H1 (cell line): Measurements from ENCODE around the gene PI4KB. TPM values are rescaled to one million over a fixed set of nuclear protein-coding genes. Genes with fewer than 3 reads are reported as not detected.

Experiments
- ATF3 ChIP-seq: IDR thresholded peaks from 2 replicates; pipeline ENCODE4 v1.6.1; 2011; ENCODE audit warnings: low read depth, mild to moderate bottlenecking, low read length; ENCODE audit not compliant: insufficient read depth
- CHD7 ChIP-seq: fragments of 300-600 bp; sonication (generic); IDR thresholded peaks from 2 replicates; pipeline ENCODE4 v1.7.1; 2012; ENCODE audit warnings: low read length, moderate library complexity, mild to moderate bottlenecking, inconsistent platforms; ENCODE audit not compliant: insufficient replicate concordance
- EZH2 ChIP-seq: fragments of 200-600 bp; sonication (generic); IDR thresholded peaks from 2 replicates; pipeline ENCODE4 v1.7.1; 2012; ENCODE audit warnings: low read depth, mild to moderate bottlenecking, moderate library complexity, low read length, inconsistent platforms; ENCODE audit not compliant: severe bottlenecking
- HDAC2 ChIP-seq, 2 experiments: fragments of 300-600 bp in 1 of 2; sonication (generic) in 1 of 2; IDR thresholded peaks; 2 replicates each; pipeline ENCODE4 v1.6.1; 2011 to 2012; ENCODE audit warnings: low read depth in 2 of 2, low read length in 2 of 2, mild to moderate bottlenecking in 2 of 2, moderate library complexity in 2 of 2, borderline replicate concordance in 1 of 2, inconsistent platforms in 1 of 2
- HDAC6 ChIP-seq: IDR thresholded peaks from one replicate; pipeline ENCODE4 v1.7.1; 2012; ENCODE audit warnings: low read depth, mild to moderate bottlenecking, inconsistent platforms, low read length, moderate library complexity
- KDM5A ChIP-seq: fragments of 200-600 bp; IDR thresholded peaks from 2 replicates; pipeline ENCODE4 v1.7.1; 2012; ENCODE audit warnings: mild to moderate bottlenecking, low read length, inconsistent platforms, mixed read lengths
- MAFK ChIP-seq: IDR thresholded peaks from 2 replicates; pipeline ENCODE4 v1.6.1; 2012; ENCODE audit warnings: low read depth, mild to moderate bottlenecking, improper control_type of control experiment, low read length
- POU5F1 ChIP-seq: IDR thresholded peaks from 2 replicates; pipeline ENCODE4 v1.6.1; 2011; ENCODE audit warnings: low read depth, mild to moderate bottlenecking, low read length, moderate library complexity
- RFX5 ChIP-seq: IDR thresholded peaks from 2 replicates; pipeline ENCODE4 v1.6.1; 2011; ENCODE audit warnings: low read depth, low read length, improper control_type of control experiment, borderline replicate concordance
- polyA plus RNA-seq, 7 experiments: library from polyadenylated mRNA; depleted of rRNA in 3 of 7; stranded (reverse) in 5 of 7; unstranded in 2 of 7; fragments of >200 nt in 5 of 7; fragments of 200-250 nt in 2 of 7; gene quantifications; 1 replicate in 5 of 7; 2 replicates in 1 of 7; 4 replicates in 1 of 7; pipeline versions ENCODE4 v1.2.1 to v1.2.3, GENCODE V29; 2011 to 2013; ENCODE audit warnings: missing spikeins in 2 of 7, mixed read lengths in 2 of 7
- total RNA-seq: library from RNA; stranded (reverse); fragmentation: NEBNext Ultra II Directional; extraction: Animal tissue kit (Norgen Biotek cat#: 25700); gene quantifications from 2 replicates; pipeline ENCODE4 v1.2.1, GENCODE V29; 2021

The PI4KB gene
- total and polyA plus RNA-seq, 2 of the 8 experiments (the other 6 are each of a cell fraction or from before 2014, with no cell fraction given), result 30.1 to 37.1 TPM

DNA sequence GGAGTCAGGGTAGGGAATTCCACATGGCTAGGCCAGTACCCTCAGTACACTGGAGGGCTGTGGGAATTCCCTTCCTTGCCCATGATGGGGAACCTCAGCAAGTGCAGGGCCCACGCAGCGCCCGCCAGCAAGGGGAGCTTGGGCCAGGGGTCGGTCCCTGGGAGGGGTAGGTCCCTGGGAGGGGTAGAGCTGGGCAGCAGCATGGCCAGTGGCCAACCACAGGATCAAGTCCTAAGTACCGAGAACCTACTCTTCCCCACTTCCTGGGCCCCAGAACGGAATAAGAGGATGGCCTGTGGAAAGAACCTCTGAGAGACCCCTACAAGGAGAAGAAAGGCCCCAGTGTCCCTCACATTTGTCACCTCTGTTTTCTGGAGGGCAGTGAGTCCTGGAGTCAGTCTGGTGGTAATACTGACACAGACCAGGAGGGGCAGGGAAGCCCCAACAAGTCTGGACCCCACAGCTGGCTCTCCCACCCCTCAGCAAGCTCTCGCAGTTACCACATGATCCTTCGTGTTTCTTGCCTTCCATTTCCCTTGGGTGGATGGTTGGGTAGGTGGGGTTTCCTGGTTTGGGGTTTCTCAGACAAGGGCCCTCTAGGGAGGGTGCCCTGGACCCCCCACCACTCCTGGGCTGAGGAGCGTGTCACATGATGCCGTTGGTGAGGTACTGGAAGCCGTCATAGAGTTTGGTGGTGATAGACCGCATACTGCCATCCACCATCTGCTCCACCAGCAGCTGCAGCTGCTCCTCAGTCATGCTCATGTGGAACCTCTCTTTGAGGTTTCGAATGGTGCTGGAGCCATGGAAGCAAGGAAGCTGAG, 34.8 kb downstream of the PI4KB start (continued):
- TF ChIP-seq ATF3 (no peak), HDAC2 (IDR thresholded peaks at IDR 0.05; ENCODE audit: borderline replicate concordance in 1 of 2, low read depth in 2 of 2, low read length in 2 of 2) (no peak), RFX5 (no peak), HDAC6 (no peak), CHD7 (no peak), POU5F1 (no peak), KDM5A (no peak), MAFK (no peak), EZH2 (no peak)
